Progenitor cell of endocrine pancreas (in vitro differentiated cells): ENCODE results near the gene KCTD8. TPM values are rescaled to one million over a fixed set of nuclear protein-coding genes. Genes with fewer than 3 reads are reported as not detected.

Experiments used
- DNase-seq: peaks from one replicate; pipeline ENCODE4 v3.0.0; 2021; ENCODE audit warnings: low spot score; ENCODE audit not compliant: unreplicated experiment
- H3K27ac Mint-ChIP-seq: 2 replicates; pipeline ENCODE4 v1.8.0; 2021; ENCODE audit warnings: mild to moderate bottlenecking, moderate library complexity, mixed read lengths
- H3K27me3 Mint-ChIP-seq: 2 replicates; pipeline ENCODE4 v1.8.0; 2021; ENCODE audit warnings: mixed read lengths
- H3K36me3 Mint-ChIP-seq: 2 replicates; pipeline ENCODE4 v1.8.0; 2022; ENCODE audit warnings: mixed read lengths; ENCODE audit not compliant: insufficient read depth
- H3K4me1 Mint-ChIP-seq: 2 replicates; pipeline ENCODE4 v1.8.0; 2021; ENCODE audit warnings: low read depth, mixed read lengths
- H3K4me3 Mint-ChIP-seq: 2 replicates; pipeline ENCODE4 v1.8.0; 2021; ENCODE audit warnings: low read depth, mild to moderate bottlenecking, moderate library complexity, mixed read lengths
- H3K9me3 Mint-ChIP-seq: 2 replicates; pipeline ENCODE4 v1.8.0; 2021; ENCODE audit warnings: low read depth, mixed read lengths
- total RNA-seq: library from RNA; stranded (reverse); gene quantifications from 2 replicates; pipeline ENCODE4 v1.2.1, GENCODE V29; 2021
- TF ChIP-seq, protein P1 (sequence below): fragments of 200-600 bp; sonication (generic); IDR thresholded peaks from one replicate; pipeline ENCODE4 v1.5.0; 2021; ENCODE audit warnings: antibody characterized with exemption, mild to moderate bottlenecking; ENCODE audit not compliant: unreplicated experiment

KCTD8 gene
- total RNA-seq, 1 donor from 2014 or later = 1.3 TPM

DNA sequence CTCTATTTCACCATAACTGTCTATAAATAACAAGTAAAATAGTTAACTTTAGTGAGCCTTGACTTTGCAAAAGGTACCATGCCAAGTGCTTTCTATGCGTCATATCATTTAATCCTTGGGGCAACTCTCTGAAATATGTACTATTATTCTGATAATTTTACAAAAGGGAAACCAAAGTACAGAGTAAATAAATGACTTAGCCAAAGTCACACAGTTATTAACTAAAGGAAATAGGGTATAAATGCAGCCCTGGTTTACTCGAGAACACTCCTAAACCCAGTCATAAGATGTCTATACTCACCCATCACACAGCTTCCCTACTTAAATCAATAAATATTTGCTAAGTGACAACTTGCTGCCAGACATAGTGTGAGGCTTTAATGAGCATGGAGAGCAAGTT, 14.4 kb downstream of the KCTD8 start:
- Mint-ChIP-seq H3K27ac (no peak overlapping the region), H3K4me3 (no peak overlapping the region), H3K27me3 (no peaks in the 10 kb centered on the region), H3K36me3 (no peaks in the 10 kb centered on the region), H3K4me1 (no peaks in the 10 kb centered on the region), H3K9me3 (no peaks in the 10 kb centered on the region)
- TF ChIP-seq, protein P1, sequence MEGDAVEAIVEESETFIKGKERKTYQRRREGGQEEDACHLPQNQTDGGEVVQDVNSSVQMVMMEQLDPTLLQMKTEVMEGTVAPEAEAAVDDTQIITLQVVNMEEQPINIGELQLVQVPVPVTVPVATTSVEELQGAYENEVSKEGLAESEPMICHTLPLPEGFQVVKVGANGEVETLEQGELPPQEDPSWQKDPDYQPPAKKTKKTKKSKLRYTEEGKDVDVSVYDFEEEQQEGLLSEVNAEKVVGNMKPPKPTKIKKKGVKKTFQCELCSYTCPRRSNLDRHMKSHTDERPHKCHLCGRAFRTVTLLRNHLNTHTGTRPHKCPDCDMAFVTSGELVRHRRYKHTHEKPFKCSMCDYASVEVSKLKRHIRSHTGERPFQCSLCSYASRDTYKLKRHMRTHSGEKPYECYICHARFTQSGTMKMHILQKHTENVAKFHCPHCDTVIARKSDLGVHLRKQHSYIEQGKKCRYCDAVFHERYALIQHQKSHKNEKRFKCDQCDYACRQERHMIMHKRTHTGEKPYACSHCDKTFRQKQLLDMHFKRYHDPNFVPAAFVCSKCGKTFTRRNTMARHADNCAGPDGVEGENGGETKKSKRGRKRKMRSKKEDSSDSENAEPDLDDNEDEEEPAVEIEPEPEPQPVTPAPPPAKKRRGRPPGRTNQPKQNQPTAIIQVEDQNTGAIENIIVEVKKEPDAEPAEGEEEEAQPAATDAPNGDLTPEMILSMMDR = no peak
- no peak for DNase-seq

DNA sequence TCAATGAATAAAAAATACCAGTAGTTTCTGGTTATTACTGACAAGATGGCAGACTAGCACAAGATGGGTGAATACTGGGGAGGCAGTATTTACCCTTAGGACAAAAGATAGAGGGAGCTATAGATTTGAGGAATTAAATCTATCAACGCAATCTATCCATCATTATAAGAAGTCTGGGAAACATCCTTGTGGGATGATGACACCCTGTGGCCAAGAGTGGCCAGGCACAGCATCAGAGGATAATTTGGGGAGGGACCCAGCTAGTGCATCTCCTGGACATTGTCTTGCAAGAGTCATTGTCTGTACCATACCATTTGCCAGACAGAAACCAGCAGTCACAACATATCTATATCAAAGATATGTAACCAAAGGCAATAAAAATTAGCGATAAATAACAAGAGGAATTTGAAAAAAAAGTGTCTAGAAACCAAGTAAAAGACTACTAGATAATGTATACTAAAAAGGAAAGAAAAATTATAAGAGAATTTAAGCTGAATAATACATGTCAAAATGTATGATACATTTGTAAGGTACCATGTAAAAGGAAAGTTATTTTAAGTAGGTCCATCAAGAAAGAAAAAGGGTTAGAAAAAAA, 22.9 kb downstream of the KCTD8 start:
- TF ChIP-seq, protein P1 = peak; percentile 57
- DNase-seq = no peak
- peaks cover 2% of the 10 kb centered on the region for H3K4me1 Mint-ChIP-seq
- H3K27me3 Mint-ChIP-seq = no peaks in the 10 kb centered on the region
- H3K9me3 Mint-ChIP-seq = no peaks in the 10 kb centered on the region
- no peak overlapping the region for H3K4me3 Mint-ChIP-seq
- H3K36me3 Mint-ChIP-seq = no peaks in the 10 kb centered on the region
- no peak overlapping the region for H3K27ac Mint-ChIP-seq

DNA sequence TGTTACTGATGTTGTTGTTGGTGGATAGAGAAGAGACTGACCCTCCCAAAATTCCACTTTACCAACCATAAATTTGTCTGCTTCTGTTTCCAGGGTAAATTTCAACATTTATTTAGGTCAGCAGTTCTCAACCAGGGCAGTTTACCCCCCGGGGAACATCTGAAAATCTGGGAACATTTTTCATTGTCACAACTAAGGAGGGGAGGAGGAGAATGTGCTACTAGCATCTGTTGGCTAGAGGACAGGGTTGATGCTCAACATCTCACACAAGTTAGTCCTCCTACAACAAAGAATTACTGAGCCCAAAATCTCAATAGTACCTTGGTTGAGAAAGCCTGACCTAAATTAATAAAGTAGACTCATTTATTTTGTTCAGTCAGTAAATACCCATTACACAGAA, 25.7 kb downstream of the KCTD8 start:
- TF ChIP-seq, protein P1 = no peak
- no peak for DNase-seq
- no peak overlapping the region for H3K4me3 Mint-ChIP-seq
- H3K36me3 Mint-ChIP-seq = no peaks in the 10 kb centered on the region
- no peak overlapping the region for H3K27ac Mint-ChIP-seq
- no peaks in the 10 kb centered on the region for H3K27me3 Mint-ChIP-seq
- H3K4me1 Mint-ChIP-seq = peaks cover 2% of the 10 kb centered on the region
- H3K9me3 Mint-ChIP-seq = no peaks in the 10 kb centered on the region

DNA sequence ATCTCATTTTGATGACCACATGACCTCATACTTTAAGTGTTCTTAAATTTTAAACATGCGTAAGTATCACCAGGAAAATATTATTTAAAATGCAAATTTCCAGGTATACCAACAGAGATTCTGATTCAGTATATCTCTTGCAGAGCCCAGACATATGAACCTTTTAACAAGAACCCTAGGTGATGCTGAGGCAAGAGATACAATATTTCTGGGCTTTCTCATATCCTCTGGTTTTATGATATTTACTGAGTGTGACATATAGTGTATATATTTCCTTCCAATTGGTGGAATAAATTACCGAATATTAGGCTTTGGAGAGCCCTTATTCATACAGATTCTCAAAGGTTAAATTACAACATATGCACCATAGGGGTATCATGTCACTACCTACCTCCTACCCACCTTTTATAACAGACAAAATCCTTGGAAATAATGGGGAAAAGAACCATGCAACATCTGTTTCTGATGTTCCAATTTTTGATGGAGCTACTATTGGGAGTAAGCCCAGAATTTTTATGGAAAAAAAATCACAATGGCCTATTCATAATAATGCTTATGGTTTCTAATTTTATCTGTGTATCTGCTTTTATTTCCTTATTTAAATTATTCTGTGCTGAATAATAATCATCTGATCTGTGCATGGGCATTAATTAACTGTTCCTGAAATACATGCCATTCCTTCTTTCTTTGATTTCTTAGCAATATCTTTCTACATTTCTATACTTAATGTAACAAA, 27.1 kb downstream of the KCTD8 start:
- Mint-ChIP-seq H3K27ac (no peak overlapping the region), H3K9me3 (no peaks in the 10 kb centered on the region), H3K4me1 (peaks cover 2% of the 10 kb centered on the region), H3K4me3 (no peak overlapping the region), H3K36me3 (no peaks in the 10 kb centered on the region), H3K27me3 (no peaks in the 10 kb centered on the region)
- TF ChIP-seq, protein P1 = no peak
- no peak for DNase-seq

DNA sequence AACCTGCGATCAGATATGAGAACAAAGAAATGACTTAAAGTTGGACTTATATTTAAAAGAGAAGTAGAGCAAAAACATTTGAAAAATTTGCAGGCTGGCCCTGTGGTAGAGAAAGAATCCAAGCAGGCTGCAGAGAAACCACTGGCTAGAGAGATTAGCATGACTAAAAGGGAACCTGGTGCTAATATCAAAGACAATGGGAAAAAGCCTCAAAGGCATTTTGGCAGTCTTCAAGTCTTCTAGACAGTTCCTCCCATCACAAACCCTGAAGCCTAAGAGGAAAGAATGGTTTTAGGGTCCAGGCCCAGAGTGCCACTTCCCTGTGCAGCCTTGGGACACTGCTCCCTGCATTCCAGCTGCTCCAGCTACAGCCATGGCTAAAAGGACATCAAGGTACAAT, 33.4 kb downstream of the KCTD8 start:
- no peak for DNase-seq
- Mint-ChIP-seq H3K4me3 (no peak overlapping the region), H3K27ac (no peak overlapping the region), H3K9me3 (peaks cover 4% of the 10 kb centered on the region), H3K36me3 (no peaks in the 10 kb centered on the region), H3K4me1 (no peaks in the 10 kb centered on the region), H3K27me3 (no peaks in the 10 kb centered on the region)
- TF ChIP-seq, protein P1 = no peak
